HG03159 (cell line): ENCODE measurements around the gene B3GAT1.

Experiments
- ATAC-seq: cut with Tn5 transposase; IDR thresholded peaks from one replicate; pipeline ENCODE4 v1.9.1; 2021; ENCODE audit warnings: mild to moderate bottlenecking, moderate library complexity; ENCODE audit not compliant: unreplicated experiment

B3GAT1 gene

DNA sequence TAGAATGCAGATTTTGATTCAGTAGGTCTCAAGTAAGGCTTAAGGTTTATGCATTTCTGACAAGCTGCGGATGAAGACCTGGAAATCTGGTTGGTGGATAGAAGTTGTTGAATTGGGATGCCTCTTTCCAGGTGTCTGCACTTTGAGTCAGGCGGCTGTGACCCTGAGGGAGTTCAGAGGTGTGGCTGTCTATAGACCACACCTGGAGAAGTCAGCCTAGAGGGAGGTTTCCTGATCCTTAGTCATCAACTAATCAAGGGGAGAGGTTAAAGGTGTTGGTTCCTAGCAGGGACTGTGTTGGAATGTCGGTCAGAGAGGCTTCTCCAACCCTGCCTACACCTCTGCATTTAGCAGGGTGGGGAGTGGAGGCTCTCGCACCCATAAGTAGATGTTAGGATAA, 72.3 kb downstream of the B3GAT1 start:
- ATAC-seq = no peak

DNA sequence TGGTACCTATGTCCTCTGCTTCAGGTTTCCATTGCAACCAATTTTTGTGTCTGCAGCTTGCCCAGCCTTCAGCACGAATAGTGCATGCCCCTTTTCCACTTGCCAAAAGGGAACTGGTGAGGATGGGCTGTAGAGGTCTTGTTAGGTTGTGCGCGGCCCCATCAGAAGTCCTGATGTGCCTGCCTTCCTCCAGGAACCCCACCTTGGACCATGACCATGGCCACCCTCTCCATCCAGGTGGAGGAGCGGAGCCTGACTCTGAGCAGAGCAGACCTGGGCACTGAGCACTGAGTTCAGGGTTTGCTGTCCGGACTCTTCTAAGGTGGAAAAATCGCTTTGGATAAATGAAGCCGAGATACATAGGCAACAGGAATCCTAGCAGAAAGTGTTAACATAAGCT, 73.4 kb downstream of the B3GAT1 start:
- no peak for ATAC-seq

DNA sequence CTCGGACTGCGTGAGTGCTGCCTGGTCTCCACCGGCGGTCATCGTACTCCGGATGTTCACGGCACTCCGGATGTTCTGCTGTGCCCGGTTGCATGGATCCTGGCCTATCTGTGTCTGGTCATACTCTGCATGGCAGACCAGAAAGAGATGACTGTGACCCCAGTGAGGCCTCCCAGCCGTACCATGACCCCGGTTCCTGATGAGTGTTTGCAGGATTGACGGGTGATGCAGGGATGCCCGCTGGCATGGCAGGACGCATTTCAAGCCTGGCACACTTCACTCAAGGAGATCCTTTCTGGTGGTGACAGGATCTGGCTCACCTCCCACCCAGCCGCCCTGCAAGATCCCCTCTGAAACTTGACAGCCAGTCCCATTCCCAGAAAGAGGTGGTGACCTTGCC, 74.0 kb downstream of the B3GAT1 start:
- ATAC-seq = no peak

DNA sequence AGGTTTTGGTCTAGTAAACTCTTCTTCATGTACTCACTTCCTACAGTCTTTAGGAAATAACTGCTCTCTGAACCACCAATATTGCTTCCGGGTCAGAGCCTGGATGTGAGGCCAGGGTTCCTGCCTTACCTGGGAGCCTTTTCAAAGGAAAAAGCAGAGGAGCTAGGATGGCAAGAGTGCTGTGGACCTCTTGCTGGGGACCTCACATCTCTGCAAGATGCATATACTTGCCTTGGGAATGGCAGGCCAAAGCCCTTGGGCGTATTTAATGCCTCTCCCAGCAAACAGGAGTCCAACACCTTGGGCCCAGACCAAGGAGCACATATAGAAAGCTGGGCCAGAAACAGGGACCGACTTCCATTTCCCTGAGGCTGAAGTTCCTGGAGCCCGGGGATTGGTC, 75.0 kb downstream of the B3GAT1 start:
- no peak for ATAC-seq

DNA sequence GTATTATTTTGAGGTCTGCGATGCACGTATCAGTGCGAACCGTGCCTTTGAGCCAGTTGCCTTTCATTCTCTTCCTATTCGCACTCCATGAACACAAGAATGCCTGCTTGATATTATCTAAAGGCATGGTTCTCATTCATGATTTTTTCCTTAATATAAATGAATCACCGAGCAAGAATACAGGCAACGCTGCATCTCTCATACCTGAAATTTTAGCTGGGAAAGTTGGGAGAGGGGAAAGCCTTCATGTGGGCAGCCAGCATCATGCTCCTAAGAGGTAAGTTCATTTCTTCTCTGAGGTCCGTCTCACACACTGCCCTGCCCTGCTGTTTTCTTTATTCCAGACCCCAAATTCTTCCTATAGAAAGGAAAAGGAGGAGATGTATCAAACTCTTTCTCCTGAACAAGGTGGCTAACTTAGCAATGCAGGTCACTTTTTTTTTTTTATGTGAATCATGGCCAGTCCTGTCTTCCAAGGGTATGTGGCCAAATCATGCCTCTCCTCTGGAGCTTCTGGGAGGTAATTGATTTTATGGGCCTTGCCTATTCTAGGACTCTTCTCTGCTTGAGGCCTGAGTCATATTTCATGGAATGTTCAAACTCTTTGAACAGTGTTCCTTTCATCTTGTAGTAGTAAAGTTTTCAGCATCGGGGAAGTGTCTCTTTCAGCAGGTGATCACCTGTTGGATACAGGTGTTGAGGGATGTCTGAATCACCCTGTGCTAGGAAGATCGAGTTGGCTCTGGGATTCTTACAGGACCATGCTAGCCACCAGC, 77.1 kb downstream of the B3GAT1 start:
- ATAC-seq = no peak

DNA sequence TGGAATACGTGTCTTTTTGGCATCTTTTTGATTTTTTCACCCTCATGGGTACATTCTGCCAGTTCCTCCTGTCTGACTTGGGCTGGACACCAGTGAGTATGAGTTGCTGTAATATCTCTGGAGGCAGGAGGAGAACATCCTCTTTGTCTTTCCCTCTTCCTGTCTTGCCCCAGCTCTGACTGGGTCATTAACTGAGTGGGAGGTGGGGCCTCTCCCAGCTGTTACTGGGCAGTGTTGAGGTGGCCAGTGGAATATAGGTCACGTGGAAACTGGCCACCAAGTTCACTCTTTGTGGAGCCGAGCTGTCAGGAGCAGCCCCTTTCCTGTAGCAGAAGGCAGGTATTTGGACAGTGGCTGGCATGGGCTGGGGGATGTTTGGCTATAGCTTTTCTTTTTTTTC, 78.1 kb downstream of the B3GAT1 start:
- ATAC-seq = no peak

DNA sequence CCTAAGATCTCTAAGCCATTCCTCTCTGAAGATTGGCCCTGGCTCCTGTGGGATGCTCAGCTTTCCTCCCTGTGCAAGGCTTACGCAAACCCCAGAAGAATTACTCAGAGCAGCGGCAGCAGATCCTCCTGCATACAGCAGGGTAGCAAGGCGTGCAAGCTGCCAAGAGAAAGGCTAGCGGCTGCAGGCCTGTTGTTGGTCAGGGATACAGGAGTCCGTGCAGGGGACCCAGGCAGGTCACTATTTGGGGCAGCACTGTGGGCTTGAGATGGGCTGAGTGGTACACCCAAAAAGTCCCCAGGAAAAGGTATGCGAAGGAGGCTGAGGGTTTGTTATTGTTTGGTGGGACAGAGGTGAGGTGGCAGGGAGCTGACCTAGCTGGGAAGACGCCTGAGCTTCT, 78.7 kb downstream of the B3GAT1 start:
- no peak for ATAC-seq

DNA sequence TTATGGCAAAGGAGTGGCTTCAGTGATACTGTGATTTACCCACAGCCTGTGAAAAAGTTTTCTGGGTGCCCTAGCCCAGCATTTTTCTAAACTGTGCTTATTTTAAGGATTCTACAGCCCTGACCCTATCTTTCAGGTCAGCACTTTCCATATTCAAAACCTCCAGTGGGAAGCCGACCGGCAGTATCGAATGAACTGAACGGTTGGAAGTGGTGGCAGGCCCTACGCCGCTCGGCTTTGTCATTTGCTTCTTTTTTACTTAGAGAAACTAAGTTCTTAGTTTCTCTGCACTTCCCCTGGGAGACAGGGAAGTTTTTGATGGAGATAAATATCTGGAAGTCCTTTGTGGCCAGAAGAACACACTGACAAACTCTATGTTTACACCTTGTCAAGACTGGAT, 79.3 kb downstream of the B3GAT1 start:
- ATAC-seq = no peak

DNA sequence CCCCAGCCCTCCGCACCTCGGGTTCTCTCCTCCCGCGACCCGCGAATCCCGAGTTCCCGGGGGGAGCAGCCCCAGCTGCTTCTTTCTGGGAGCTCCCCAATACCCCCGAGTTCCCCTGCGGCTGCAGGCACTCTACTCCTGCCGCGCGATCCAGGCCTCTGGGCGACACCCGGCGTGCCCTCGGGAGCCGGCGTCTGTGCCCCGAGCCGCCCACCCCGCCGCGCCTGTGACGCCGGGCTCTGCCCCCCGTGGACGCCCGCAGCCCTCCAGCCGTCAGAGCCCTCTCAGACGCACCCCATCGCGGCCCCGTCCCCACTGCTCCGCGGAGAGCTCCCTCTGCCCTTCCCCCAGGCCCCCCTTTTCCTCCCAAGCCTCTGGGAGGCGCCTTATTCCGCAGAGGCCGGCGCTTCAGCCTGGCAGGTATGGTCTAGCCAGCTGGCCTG, 79.8 kb downstream of the B3GAT1 start:
- ATAC-seq = no peak

DNA sequence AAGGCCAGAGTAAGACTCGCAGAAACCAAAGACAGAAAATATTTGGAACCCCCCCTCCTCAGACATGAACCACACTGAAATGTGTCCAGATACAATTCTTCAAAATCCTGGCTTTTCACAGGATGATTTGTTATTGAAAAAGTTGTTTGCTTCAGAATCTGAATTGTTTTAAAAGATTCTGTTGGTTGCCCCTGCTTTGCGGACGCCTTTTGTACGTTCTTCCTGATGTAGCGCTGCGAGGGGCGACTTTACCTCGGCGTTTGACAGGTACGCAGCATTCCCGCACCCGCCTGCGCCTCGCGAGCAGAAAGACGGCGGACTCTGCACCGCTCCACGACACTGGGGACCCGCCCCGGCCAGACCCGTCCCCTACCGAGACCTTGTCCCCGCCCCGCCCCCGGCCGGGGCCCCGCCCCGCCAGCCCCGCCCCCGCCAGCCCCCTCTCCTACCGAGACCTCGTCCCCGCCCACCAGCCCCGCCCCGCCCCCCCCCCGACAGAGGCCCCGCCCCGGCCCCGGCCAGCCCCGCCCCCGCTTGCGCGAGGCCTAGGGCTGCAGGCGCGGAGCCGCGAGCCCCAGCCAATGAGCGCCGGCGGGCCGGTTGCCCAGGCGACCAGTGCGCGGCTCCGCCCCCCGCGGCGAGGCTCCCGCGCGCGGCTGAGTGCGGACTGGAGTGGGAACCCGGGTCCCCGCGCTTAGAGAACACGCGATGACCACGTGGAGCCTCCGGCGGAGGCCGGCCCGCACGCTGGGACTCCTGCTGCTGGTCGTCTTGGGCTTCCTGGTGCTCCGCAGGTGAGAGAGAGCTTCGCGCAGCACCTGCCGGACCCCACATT, 80.5 kb downstream of the B3GAT1 start, which contains the start of gene GLB1L2:
Gene GLB1L2, plus strand, starts transcription at position 635 of the 835 bp plus-strand sequence. Its CDS starts 74 bp downstream, at position 709.
- peak; percentile 84 for ATAC-seq

DNA sequence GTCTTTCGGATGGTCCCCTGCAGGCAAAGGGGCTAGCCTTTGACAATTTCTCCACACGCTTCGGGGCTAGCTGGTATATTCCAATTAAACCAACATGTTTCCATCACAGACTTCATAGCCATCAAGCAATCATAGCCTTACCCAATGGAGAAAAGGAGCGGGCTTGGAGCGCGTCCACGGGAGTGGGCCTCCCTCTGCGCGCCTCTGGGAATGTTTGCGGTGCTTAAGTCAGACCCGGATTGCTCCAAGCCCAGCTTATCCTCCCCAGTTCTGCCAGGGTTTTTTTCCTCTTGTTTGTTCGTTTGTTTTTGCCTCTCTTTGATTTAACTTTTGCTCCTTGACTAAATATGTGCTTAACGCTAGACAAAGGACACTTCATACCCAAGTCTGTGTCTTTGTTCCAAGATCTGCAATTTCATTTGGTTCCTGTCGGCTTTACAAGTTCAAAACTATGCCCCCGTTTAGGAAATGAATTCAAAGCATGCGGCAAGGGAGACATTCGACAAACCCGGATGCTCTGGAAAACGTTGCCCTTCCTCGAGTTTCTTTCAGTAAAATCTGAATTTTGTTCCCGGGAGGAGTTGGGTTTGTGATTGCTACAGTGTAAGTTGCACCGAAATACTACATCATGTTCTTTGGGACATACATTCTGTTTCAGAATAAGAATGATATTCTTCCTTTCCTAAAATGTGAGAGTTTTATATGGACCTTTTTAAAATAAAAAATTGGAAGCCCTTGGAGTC, 81.3 kb downstream of the B3GAT1 start:
- ATAC-seq = no peak
